Measurements from ENCODE around the gene FHIT. TPM values are rescaled to one million over a fixed set of nuclear protein-coding genes. Genes with fewer than 3 reads are reported as not detected.

Gene FHIT
- total RNA-seq, 1 donor from 2014 or later, result 0.53 TPM

DNA sequence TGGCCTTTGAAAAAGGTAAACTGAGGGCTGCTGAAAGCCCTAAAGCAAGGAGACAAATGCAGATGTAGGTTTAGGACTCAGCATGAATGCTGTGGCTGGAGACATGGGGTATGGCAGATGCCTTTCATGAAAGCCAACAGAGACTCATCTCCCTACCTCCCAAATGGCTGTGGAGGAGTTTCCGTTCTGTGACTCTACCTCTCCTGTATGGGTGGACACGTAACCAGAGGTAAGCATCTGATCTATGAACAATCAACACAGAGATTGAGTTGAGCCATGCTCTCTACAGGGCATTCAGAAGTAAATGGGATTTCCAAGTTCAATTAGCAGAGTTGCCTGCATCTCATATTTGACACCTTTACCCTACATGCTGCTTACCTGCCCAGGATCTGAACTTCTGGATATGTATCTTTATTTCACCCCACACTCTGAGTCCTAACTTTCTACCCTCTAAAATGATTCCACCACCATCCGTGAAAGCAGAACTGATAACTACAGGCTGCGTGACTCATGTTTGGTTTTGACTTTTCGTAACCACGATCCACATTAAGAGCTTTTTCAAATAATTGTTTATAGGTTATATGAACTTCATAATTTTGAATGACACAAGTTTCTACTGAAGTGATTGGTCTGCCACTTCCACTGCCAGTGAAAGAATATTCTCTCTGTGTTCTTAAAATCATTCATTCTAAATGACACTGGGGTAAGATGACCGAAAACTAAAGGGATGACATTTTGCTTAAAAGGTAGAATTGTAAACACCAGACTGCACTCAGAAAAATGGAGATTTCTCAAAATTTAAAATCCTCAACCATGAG lies 1058.7 kb downstream of the FHIT start:
- no peak for DNase-seq (ENCODE audit: low read depth)

DNA sequence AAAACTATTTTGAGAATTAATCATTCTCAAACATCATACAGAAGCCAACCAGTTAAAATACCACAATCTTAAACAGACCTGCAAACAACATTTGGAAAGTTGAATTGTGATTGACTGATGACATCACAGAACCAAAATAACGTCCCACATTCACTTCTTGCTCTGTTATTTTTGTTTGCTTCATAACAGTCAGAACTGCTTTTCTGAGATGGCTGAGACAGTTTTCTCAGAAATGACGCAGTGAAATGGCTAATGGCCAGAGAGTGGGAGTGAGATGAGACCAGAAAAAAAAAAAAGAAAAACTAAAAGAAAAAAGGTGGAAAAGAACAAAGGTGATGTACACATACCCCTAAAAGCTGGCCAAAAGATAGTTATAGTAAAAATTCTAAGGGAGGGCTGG lies 1061.2 kb downstream of the FHIT start:
- no peak for DNase-seq (ENCODE audit: low read depth)

GRCh38 chr3:60189304-60189703 lies 1061.9 kb downstream of the FHIT start:
- DNase-seq (ENCODE audit: low read depth), result no peak

DNA sequence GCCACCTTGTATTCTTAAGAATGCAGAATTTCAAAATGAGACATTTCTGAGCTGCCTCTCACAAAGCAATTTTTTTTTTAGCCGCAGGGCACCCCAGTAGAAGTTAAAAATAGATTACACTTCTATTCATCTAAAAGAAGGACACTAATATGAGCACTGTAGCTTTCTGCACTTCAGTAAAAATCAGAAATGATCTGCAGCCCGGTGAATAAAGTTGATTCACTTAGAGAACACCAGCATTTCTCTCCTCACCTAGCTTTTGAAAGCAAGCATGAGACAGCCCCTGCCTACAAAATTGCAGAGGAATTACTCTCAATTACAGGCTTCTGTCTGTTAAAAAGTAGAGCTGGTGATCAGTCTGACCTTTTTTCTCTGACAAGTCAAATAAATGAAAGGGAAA lies 1062.4 kb downstream of the FHIT start:
- DNase-seq (ENCODE audit: low read depth), result no peak

DNA sequence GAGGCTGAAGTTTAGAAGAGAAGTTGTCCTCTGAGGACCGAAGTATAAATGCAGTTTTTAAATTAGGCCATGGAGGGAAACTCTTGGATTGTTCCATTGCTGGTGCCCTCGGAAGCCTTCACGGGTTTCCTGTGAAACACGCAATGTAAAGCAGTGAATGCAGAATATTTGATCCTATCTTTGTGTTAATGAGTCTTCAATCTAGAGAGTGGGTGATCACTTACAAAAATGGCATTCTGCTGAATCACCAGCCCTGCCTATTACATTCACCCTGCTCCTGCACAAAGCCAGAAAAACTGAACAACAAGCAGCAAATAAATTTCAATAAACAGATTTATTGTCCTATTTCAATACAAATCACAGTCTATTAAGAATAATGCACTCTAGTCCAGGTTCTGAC lies 1063.9 kb downstream of the FHIT start:
- no peak for DNase-seq (ENCODE audit: low read depth)

- no peak for DNase-seq (ENCODE audit: low read depth)
Observed at GRCh38 chr3:60186359-60186758, 1064.9 kb downstream of the FHIT start.

DNA sequence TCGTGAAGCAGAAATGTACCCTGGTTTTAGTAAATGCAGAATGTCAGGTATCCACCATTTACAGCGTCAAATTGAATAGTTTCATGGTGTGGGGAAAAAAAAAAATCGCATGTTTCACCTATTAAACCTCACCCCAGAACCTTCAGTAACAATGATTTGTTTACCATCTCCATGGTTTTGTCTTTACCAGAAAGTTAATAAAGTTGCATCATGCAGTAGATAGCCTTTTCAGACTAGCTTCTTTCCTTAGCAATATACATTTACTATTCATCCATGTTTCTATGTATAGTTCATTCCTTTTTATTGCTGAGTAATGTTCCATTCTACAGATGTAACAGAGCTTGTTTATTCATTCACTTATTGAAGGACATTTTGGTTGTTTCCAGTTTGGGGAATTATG lies 1066.1 kb downstream of the FHIT start:
- no peak for DNase-seq (ENCODE audit: low read depth)

- no peak for DNase-seq (ENCODE audit: low read depth)
Observed at GRCh38 chr3:60182697-60183096, 1068.6 kb downstream of the FHIT start.

- DNase-seq (ENCODE audit: low read depth), result no peak
Observed at GRCh38 chr3:60178931-60179653, 1072.2 kb downstream of the FHIT start.

DNA sequence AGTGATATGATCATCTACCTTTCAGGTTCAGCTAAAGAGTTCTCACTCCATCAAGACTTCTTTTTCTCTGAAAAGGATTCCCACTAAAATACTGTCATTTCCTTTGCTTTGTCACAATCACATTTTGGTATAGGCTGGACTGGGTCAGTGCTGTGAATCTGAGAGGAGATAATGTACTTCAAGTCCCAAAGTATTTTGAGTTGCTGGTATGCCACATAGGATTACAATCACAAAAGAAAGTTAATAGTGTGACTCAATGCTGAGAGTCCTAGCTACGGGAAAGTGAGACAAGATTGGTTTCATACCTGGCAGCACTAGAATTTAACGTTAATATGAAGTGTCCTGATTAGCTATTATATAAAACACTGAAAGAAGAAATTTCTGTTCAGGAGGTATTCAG lies 1073.5 kb downstream of the FHIT start:
- no peak for DNase-seq (ENCODE audit: low read depth)

GRCh38 chr3:60176614-60177013 lies 1074.6 kb downstream of the FHIT start:
- no peak for DNase-seq (ENCODE audit: low read depth)

DNA sequence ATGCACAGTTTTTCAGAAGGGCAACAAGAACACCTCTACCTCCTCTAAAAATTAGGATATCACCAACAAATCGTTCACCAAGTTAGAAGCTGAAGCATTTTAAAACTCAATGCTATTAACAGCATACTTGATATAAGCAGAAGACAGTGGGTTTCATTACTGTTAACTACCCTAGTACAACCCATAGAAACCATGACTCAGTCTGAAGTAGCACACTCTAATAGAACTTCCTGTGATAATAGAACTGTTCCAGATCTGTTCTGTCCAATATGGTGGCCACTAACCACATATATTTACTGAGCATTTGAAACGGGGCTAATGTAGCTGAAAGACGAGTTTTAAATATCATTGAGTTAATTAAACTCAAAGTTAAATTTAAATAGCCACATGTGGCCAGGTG lies 1075.6 kb downstream of the FHIT start:
- DNase-seq (ENCODE audit: low read depth), result no peak

- no peak for DNase-seq (ENCODE audit: low read depth)
Observed at GRCh38 chr3:60169755-60170154, 1081.5 kb downstream of the FHIT start.

DNA sequence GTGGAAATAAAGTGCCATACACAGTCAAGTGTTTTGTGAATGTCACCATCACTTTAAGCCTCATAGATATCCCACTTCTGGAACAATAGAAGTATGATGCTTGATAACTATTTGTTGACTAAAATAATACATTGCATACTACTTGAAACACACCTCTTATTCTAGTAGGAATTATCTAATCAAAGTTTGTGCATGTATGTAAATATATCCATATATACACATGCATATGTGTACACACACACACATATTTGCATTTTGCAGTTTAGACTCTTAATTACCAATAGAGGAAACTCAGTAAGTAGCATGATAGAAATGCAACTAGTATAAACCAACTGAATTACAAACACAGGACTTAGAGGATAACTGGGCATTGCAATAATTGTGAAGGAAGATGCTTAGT lies 1084.1 kb downstream of the FHIT start:
- no peak for DNase-seq (ENCODE audit: low read depth)

DNA sequence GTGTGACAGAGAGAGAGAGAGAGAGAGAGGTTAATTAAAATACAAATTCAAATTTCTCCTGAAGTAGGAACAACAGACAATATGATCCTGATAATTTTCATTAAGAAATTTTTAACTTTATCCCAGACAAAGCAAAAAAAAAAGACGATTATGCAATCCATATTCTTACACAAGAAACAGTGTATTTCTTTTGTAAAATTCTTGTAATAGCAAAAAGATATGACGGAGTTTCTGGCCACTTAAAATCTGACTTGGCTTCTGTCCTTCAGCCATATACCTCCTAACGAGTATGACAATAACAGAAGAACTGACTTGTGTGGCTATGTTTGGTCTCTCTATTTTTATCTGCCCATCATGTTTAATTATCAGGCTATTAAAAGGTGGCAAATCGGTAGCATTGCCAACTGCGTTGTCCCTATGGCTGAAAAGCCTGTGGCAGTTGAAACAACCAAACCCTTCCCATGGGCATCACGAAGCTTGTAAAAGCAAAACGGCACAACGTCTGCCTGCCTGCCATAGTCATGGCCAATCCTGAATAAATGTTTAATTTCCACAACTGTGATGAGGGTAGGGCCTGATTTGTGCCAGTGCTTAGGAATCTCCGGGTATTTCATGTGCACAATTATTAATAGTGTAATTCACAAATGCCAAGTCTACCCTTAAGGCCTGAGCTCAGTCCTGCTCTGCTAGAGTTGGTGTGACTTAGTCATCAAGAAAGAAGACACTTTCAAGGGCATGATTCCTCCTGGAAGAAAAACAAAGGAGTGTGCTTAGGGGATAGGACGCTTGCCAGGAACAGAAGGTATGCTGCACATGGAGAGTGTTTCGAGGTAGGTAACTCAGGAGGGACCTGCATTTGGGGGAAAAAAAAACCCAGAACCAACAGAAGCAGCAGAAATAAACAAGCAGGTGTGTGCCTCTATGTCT lies 1090.2 kb downstream of the FHIT start:
- DNase-seq (ENCODE audit: low read depth), result no peak

DNA sequence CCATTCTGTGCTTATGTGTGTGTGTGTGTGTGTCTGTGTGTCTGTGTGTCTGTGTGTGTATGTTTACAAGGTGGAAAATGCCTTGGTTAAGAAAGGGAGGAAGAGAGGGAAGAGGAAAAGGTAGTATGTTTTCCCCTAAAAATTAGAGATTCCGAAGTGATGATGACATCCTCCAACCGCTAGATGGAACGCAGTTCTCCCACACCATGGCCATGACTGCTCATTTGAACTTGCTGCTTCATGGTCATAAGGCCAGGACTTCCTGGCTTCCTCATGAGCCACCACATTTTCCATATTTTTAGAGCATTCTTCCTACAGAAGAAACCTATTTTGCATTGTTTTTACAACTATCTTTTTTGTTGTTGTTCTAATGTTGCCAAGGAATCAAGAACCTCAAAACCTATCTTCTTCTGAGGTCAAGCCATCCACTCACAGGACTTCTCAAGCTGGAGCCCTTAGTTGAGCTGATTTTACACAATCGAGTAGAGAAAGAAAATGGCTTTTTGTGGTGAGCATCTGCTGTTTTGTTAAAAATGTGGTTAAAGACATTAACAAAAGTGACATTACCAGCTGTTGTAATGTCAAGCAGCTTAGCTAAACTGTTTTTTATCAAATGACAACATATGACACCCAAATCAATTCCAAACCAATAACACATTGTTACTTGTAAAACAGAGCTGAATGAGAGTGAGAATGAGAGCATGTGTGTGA lies 1091.0 kb downstream of the FHIT start:
- DNase-seq (ENCODE audit: low read depth), result no peak

- DNase-seq (ENCODE audit: low read depth), result no peak
Observed at GRCh38 chr3:60158035-60158434, 1093.2 kb downstream of the FHIT start.

DNA sequence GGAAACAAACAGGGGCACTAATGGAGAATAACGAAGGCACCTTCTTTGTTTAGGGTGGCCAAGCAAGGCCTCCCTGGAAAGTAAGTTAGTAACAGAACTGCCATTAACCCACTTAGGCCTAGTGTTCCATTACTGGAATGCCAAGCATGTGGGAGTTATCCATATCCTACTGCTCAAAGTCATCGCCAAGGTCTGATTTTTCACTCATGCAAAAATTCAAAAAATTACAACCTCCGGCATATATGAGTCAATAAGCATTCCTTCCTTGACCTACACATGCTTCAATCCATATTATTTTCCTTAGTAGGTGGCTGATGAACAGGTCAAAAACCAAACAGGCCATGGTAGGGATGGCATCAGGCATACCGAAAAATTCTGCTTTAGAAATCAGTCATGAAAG lies 1097.2 kb downstream of the FHIT start:
- DNase-seq (ENCODE audit: low read depth), result no peak

DNA sequence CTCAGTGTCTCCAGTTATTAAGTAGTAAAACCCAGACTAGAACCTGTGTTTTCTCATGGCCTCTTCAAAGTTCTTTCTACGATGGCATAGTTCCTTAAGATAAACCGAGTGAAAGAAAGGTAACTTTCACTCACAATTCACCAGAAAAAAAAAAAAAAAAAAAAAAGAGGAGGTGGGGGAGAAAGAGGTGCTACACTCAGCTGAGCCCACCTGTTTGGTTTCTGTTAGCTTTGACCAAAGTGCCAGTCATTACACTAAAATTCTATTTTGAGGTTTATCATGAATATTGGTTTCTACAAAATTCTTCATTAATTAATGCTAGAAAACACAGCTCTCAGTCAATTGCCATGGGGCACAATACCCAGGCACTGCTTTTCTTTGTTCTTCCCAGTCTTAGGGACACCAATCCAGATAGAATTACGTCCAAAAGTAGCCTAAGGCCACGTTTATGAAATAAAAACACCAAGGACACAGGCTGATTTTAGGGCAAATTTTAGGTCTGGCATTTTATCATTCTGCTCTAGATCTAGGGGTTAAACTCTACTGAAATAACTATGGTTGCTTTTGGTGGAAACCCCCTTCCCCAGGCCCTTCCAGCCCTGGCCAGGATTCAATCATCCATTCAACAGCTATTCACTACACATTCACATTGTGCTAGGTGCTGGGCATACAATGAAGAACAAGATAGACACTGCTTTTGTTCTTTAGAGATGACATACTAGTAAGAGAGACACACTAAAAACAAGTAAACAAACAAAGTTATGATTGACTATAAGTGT lies 1097.8 kb downstream of the FHIT start:
- DNase-seq (ENCODE audit: low read depth), result no peak

- no peak for DNase-seq (ENCODE audit: low read depth)
Observed at GRCh38 chr3:60149501-60149900, 1101.8 kb downstream of the FHIT start.

All from myocyte (in vitro differentiated cells).